Spleen (tissue), 11 donors: ENCODE results near the gene FUOM. TPM values are rescaled to one million over a fixed set of nuclear protein-coding genes. Genes with fewer than 3 reads are reported as not detected.
A peak's percentile ranks its signal among the peaks of the same experiment; 100 is the strongest.

Source experiments
- DNase-seq: peaks from one replicate; pipeline ENCODE4 v3.0.0-alpha.2; 2020
- H3K27ac ChIP-seq, 8 donors: fragments of 200-600 bp; sonication (generic) in 7 of 8; 1 replicate in 4 of 8; 2 replicates in 4 of 8; pipeline versions ENCODE4 v1.5.0 to v1.8.0; 2016 to 2021; ENCODE audit warnings: inconsistent platforms in 4 of 8, mild to moderate bottlenecking in 4 of 8, moderate library complexity in 1 of 8
- H3K27me3 ChIP-seq, 7 donors: fragments of 200-600 bp; sonication (generic) in 6 of 7; replicated peaks in 1 of 7; 1 replicate in 4 of 7; 2 replicates in 3 of 7; pipeline versions ENCODE4 v1.5.0 to v1.8.0; 2016 to 2021; ENCODE audit warnings: inconsistent platforms in 3 of 7, mild to moderate bottlenecking in 1 of 7
- H3K36me3 ChIP-seq, 6 donors: fragments of 200-600 bp; sonication (generic) in 5 of 6; 1 replicate in 4 of 6; 2 replicates in 2 of 6; pipeline versions ENCODE4 v1.5.0 to v1.8.0; 2016 to 2021; ENCODE audit warnings: inconsistent platforms in 2 of 6
- H3K4me1 ChIP-seq, 6 donors: fragments of 200-600 bp; sonication (generic) in 5 of 6; 1 replicate in 3 of 6; 2 replicates in 3 of 6; pipeline versions ENCODE4 v1.5.0 to v1.8.0; 2016 to 2021; ENCODE audit warnings: inconsistent platforms in 3 of 6
- H3K4me3 ChIP-seq, 8 donors: fragments of 200-600 bp; sonication (generic) in 7 of 8; 1 replicate in 4 of 8; 2 replicates in 4 of 8; pipeline versions ENCODE4 v1.5.0 to v1.8.0; 2016 to 2021; ENCODE audit warnings: inconsistent platforms in 4 of 8, mild to moderate bottlenecking in 4 of 8, moderate library complexity in 2 of 8
- H3K9me3 ChIP-seq, 8 donors: fragments of 200-600 bp; sonication (generic) in 7 of 8; 1 replicate in 4 of 8; 2 replicates in 4 of 8; pipeline versions ENCODE4 v1.5.0 to v1.8.0; 2016 to 2021; ENCODE audit warnings: inconsistent platforms in 4 of 8
- CTCF ChIP-seq, 11 experiments: fragments of 200-600 bp in 7 of 11; fragments of 450-650 bp in 4 of 11; sonication (generic) in 4 of 11; IDR thresholded peaks in 8 of 11; conservative IDR thresholded peaks in 3 of 11; 1 replicate in 7 of 11; 2 replicates in 4 of 11; pipeline versions ENCODE4 v1.4.0 to v1.8.0; 2016 to 2021; ENCODE audit warnings: antibody characterized with exemption in 11 of 11, inconsistent platforms in 4 of 11, mild to moderate bottlenecking in 1 of 11
- POLR2A ChIP-seq, 3 donors: fragments of 450-650 bp; IDR thresholded peaks; one replicate each; pipeline ENCODE4 v1.5.1; 2017; ENCODE audit warnings: antibody characterized with exemption in 3 of 3, mild to moderate bottlenecking in 1 of 3
- POLR2AphosphoS5 ChIP-seq, 3 donors: sonication (generic); formaldehyde crosslinking; IDR thresholded peaks; one replicate each; pipeline ENCODE4 v1.5.1; 2017; ENCODE audit warnings: antibody characterized with exemption in 3 of 3
- WGBS, 5 donors: extraction: QIAGEN DNeasy Blood & Tissue Kit in 3 of 5; methylation state at CpG; one replicate each; pipeline versions ENCODE4 v1.1.5 to v1.1.7; 2013 to 2018; 5-methylcytosine and 5-hydroxymethylcytosine counted together
- intact Hi-C: fragments of 100-400 bp; cut with DNase I; formaldehyde crosslinking; loops from one replicate; pipeline ENCODE4 v1.15.0; 2023; ENCODE audit warnings: low total_unique reads
- polyA plus RNA-seq, 3 donors: library from polyadenylated mRNA; stranded (reverse); fragments of 200-250 nt; gene quantifications; one replicate each; pipeline ENCODE4 v1.2.1, GENCODE V29; 2013
- total RNA-seq, 7 donors: library from RNA; depleted of rRNA in 3 of 7; stranded (reverse); fragments of >200 nt in 3 of 7; fragmentation: NEBNext Ultra II Directional in 4 of 7; extraction: Animal tissue kit (Norgen Biotek cat#: 25700) in 4 of 7; gene quantifications; one replicate each; pipeline versions ENCODE4 v1.1.0 to v1.2.1, GENCODE V29; 2016 to 2021
- donor health status: healthy with polysubstance abuse.
- donor health status: DM: no; HTN: no; CAD: no; lungs with moderate emphysema.
- donor health status: DM: no; HTN: no; CAD: no.
- donor health status: Bipolar disorder and iron deficiency.
- donor health status: healthy.
- donor health status: DM: no; HTN: no; CAD: no.
- donor health status: DM: yes; HTN: yes; CAD: no.

Gene FUOM
- total and polyA plus RNA-seq, 10 donors, result 25.3 to 79.6 (median 34.6) TPM

GRCh38 chr10:133350283-133350949 lies 7.4 kb downstream of the FUOM start:
- WGBS, 5 donors, result 71 to 85% (median 82%) methylated on average over 6 to 12 of the region's 12 CpGs
- TF ChIP-seq POLR2A (IDR thresholded peaks at IDR 0.05), result no peak
- peak in 1 of 3 donors; percentile 24 for TF ChIP-seq POLR2AphosphoS5 (IDR thresholded peaks at IDR 0.05)
- Histone ChIP-seq H3K27ac (no peak overlapping the region), H3K27me3 (peaks cover 0 to 58% (median 21%) of the 10 kb centered on the region in 7 donors), H3K4me1 (peaks cover 0 to 6% (median 0%) of the 10 kb centered on the region in 6 donors), H3K9me3 (no peaks in the 10 kb centered on the region), H3K4me3 (no peak overlapping the region), H3K36me3 (peaks cover 0 to 10% (median 0%) of the 10 kb centered on the region in 6 donors)
- no peak for DNase-seq
- intact Hi-C loops, result no loop called here

GRCh38 chr10:133349577-133350011 lies 8.2 kb downstream of the FUOM start:
- no peaks in the 10 kb centered on the region for H3K9me3 ChIP-seq
- H3K4me3 ChIP-seq, result no peak overlapping the region
- 71 to 83% (median 73%) methylated on average over 2 to 9 of the region's 9 CpGs for WGBS, 5 donors
- intact Hi-C loops, result no loop called here
- no peak for DNase-seq
- peaks cover 0 to 66% (median 22%) of the 10 kb centered on the region in 7 donors for H3K27me3 ChIP-seq
- H3K27ac ChIP-seq, result no peak overlapping the region
- no peaks in the 10 kb centered on the region for H3K4me1 ChIP-seq
- TF ChIP-seq POLR2AphosphoS5 (IDR thresholded peaks at IDR 0.05), result peak in 2 of 3 donors; percentile 16 to 69
- no peak for TF ChIP-seq POLR2A (IDR thresholded peaks at IDR 0.05)
- peaks cover 0 to 2% (median 0%) of the 10 kb centered on the region in 6 donors for H3K36me3 ChIP-seq

GRCh38 chr10:133349160-133349568 lies 8.7 kb downstream of the FUOM start:
- WGBS, 5 donors, result 83 to 91% (median 89%) methylated on average over 8 of the region's 8 CpGs
- H3K4me1 ChIP-seq, result no peaks in the 10 kb centered on the region
- DNase-seq, result no peak
- H3K4me3 ChIP-seq, result no peak overlapping the region
- no peaks in the 10 kb centered on the region for H3K36me3 ChIP-seq
- H3K27ac ChIP-seq, result no peak overlapping the region
- H3K9me3 ChIP-seq, result no peaks in the 10 kb centered on the region
- TF ChIP-seq POLR2AphosphoS5 (IDR thresholded peaks at IDR 0.05) (peak in 1 of 3 donors; percentile 17), CTCF (IDR thresholded peaks at IDR 0.05 in 8 of 11, conservative IDR thresholded peaks at IDR 0.05 in 3 of 11) (no peak)
- H3K27me3 ChIP-seq, result peaks cover 0 to 71% (median 22%) of the 10 kb centered on the region in 7 donors
- intact Hi-C loops, result no loop called here

- TF ChIP-seq CTCF (IDR thresholded peaks at IDR 0.05 in 8 of 11, conservative IDR thresholded peaks at IDR 0.05 in 3 of 11) (no peak), POLR2AphosphoS5 (IDR thresholded peaks at IDR 0.05) (peak in 1 of 3 donors; percentile 44)
- WGBS, 5 donors, result 44 to 62% (median 55%) methylated on average over 10 to 16 of the region's 16 CpGs
- no peak overlapping the region for H3K27ac ChIP-seq
- H3K27me3 ChIP-seq, result peaks cover 0 to 83% (median 26%) of the 10 kb centered on the region in 7 donors
- no peak for DNase-seq
- no peaks in the 10 kb centered on the region for H3K9me3 ChIP-seq
- intact Hi-C loops, result no loop called here
- no peaks in the 10 kb centered on the region for H3K4me1 ChIP-seq
- H3K4me3 ChIP-seq, result no peak overlapping the region
- H3K36me3 ChIP-seq, result no peaks in the 10 kb centered on the region
Observed at GRCh38 chr10:133347710-133348517, 9.9 kb downstream of the FUOM start.

- 37 to 56% (median 43%) methylated on average over 11 of the region's 11 CpGs for WGBS, 5 donors
- Histone ChIP-seq H3K4me3 (no peak overlapping the region), H3K27me3 (peaks cover 0 to 98% (median 32%) of the 10 kb centered on the region in 7 donors), H3K9me3 (no peaks in the 10 kb centered on the region), H3K27ac (no peak overlapping the region), H3K4me1 (no peaks in the 10 kb centered on the region), H3K36me3 (no peaks in the 10 kb centered on the region)
- no peak for DNase-seq
- TF ChIP-seq POLR2A (IDR thresholded peaks at IDR 0.05) (no peak), POLR2AphosphoS5 (IDR thresholded peaks at IDR 0.05) (peak in 2 of 3 donors; percentile 11 to 43), CTCF (IDR thresholded peaks at IDR 0.05 in 8 of 11, conservative IDR thresholded peaks at IDR 0.05 in 3 of 11) (no peak)
- intact Hi-C loops, result no loop called here
Observed at GRCh38 chr10:133346413-133346812, 11.4 kb downstream of the FUOM start.
